T-helper 2 cell (primary cell): Measurements from ENCODE around the gene THSD4.

Source experiments
- DNase-seq, 5 experiments: peaks; one replicate each; pipeline versions ENCODE4 v3.0.0 to v3.0.0-alpha.2; 2012 to 2022

THSD4 gene

GRCh38 chr15:71333839-71334238, 218.6 kb downstream of the THSD4 start:
- DNase-seq: peak in 1 of 5 experiments; percentile 91

DNA sequence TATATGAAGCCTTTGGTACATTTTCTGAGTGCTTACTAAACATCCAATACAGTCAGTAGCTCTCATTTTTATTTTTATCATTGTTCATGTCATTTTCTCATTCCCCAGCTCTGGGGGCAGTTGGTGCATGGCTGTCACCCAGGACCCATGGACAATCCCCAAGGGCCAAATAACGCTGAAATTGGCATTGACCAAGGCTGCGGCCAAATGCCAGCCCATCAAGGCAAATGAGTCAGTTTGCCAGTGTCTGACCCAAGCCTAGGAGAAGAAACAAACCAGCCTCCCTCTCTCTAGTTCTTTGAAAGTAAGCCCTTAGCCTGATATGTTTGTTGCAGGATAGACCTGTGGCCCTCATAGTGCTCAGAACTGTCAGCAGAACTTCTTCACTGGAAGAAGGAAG, 219.2 kb downstream of the THSD4 start:
- DNase-seq: no peak

DNA sequence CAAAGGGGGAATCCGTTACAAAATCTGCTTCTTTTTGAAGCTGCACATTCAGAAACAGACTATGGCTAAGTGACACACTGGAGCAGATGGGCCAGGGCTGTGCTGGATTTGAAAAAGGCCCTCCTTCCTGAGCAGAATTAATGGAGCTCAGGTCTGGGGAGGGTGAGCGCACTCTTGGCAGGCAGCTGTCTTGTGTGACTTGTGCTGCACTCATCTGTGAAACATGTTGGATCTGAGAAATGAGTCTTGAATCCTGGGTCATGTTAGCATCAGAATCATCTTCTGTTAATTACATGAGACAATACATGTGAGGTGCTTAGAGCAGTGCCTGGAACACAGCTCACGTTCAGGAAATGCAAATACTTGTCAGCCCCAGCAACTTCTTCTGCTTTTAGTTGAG, 219.6 kb downstream of the THSD4 start:
- peak in 1 of 5 experiments; percentile 20 for DNase-seq

DNA sequence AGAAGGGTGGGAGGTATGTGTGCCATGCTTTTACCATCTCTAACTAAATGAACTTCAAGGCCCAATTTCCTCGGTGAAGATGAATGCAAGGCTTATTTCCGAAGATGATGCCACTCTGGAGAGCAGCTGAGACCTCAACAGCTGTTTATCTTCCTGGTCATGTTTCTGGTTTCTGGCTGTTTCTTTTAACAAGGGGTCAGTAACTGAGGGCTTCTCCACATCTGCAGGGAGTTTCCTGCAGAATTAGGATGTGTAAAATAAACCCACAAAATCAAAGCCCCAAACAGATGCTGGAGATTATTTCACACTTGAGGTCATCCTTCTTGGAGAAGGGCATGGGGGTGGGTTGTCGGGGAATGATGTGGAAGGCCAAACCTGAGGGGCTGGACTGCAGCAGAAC, 220.3 kb downstream of the THSD4 start:
- no peak for DNase-seq

DNA sequence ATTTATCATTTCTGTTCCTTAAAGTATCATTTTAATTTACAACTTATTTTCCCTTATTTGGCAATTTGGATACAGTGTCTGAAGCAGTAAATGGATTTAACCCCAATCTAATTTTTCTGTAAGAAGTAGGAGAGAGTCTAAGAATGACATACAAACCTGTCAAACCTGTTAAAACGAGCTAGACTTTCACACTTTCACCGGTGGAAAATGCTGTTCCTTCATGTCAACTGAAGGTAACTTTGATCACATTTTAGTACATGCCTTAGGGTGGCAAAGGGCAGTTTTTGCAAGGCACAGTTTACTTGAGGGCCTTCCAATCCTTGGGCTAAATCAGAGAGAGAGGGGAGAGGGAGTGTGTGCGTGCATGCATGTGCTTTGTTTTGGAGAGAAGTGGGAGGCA, 221.4 kb downstream of the THSD4 start:
- DNase-seq: no peak

DNA sequence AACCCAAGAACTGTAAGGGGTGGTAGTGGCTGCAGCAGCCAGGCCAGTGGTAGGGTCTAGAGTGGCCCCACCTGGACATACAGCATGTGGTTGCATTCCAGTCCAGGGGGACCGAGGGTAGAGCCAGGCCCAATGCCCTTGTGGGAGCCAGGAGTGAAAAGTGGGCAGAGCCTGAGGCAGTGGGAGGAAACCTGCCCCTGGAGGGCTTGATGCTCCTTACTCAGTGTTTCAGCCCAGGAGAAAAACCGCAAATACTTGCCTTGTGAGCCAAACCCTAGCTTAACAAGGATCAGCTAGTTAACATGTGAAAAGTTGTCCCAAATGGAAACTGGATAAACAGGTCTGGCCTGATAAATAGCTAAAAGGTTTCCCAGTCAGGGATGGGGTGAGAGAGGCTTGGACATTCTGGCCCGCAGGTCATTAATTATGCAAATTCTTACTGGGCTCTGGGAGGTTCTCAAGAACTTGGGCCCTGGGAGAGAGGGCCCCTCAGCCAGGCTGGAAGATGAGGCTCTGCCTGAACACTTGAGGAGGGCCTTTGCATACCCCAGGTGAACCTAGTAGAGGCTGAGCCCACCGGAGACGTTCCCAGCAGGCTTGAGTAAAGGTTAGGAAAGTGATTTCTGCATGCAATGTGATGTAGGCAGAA, 222.1 kb downstream of the THSD4 start:
- DNase-seq: no peak

DNA sequence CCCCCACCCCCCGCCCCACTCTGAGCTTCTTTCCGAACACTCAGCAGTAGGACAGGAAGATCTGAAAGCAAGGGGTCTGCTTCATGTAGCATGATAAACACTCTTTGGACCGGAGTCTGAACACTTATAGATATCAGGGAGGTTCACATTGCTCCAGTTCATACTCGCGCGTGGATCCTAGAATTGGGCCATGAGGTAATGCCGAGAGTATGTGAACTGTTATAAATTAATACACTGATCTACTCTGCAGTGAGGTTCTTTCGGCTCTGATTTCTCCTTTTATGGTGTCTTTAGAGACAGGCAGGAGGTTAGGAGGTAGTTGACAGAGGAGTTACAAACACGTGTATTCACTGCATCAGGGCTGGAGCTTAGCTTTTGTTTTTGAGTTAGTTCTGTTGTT, 223.0 kb downstream of the THSD4 start:
- no peak for DNase-seq

- no peak for DNase-seq
Observed at GRCh38 chr15:71338827-71339542, 223.7 kb downstream of the THSD4 start.

- no peak for DNase-seq
Observed at GRCh38 chr15:71341811-71342550, 226.7 kb downstream of the THSD4 start.

- DNase-seq: no peak
Observed at GRCh38 chr15:71342658-71343057, 227.4 kb downstream of the THSD4 start.

DNA sequence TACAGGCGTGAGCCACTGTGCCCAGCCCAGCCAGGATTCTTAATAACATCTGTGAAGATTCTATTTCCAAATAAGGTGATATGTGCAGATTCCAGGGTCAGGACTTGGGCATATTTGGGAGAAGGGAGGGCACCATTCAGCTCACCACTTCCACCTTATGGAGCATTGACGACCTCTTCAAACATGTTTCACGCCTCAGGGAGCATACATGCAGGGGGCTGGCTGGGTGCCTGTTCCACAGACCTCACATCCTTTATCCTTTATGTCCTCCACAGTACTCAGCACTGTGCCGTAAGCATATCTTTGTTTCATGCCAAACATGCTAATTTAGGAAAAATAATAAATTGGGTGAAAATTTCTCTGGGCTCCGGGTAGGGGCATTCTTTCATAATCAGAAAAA, 229.0 kb downstream of the THSD4 start:
- no peak for DNase-seq

- DNase-seq: no peak
Observed at GRCh38 chr15:71345186-71345585, 229.9 kb downstream of the THSD4 start.

- DNase-seq: no peak
Observed at GRCh38 chr15:71346464-71346863, 231.2 kb downstream of the THSD4 start.

DNA sequence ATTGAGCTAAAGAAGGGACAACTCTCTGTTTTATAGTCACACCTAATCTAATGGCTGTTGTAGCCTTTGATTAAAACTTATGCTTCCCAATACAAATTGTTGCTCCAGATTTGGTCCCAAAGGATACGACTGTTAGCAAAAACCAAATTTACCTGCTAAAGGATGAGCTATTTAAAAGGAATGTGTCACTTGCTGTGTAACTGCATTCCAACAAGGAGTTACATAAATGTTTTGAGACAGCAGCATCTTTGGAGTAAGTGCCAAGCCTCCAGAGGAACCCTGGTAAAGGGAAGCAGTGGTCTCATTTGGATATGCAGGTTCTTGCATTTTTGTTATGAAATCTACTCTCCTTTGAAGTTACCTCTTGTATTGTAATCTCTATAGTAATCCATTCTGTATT, 233.3 kb downstream of the THSD4 start:
- DNase-seq: no peak

DNA sequence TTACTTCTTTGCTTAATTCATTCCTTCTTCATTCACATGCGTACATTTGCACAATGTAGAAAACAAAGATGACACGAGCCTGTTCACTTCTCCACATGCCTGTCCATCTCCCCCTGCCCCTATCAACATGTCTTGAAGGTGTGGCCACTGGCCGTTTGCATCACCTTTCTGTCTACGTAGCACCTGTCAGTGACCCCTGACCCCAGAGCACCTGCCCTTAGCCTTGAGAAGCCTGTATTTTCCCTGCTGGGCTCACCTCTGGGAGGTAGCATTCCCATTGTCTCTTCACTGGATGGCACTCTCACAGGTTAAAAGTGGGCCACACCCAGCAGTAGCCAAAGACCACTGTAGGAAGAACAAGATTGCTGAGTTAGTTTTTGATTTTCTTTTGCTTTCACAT, 234.1 kb downstream of the THSD4 start:
- DNase-seq: no peak

GRCh38 chr15:71349736-71350526, 234.7 kb downstream of the THSD4 start:
- no peak for DNase-seq

GRCh38 chr15:71350622-71351378, 235.5 kb downstream of the THSD4 start:
- DNase-seq: no peak

- DNase-seq: no peak
Observed at GRCh38 chr15:71352125-71352524, 236.9 kb downstream of the THSD4 start.

DNA sequence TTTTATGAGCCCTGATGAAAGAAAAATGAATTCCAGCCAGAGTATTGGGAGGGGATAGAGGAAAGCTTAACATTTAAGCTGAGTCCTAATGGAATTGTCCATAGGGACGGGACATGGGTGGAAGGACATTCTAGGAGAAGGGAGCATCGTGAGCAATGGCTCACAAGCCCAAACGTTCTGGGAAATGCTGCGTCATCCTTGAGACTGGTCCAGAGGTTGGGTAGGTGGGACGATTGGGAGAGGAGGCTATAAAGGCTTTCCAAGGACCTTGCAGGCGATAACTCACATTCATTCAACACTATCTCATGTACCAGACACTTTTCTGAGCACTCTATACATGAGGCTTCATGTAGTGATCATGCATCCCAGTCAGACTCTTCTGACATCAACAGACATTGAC, 237.5 kb downstream of the THSD4 start:
- DNase-seq: no peak

- DNase-seq: no peak
Observed at GRCh38 chr15:71353171-71353570, 237.9 kb downstream of the THSD4 start.

GRCh38 chr15:71355268-71355667, 240.0 kb downstream of the THSD4 start:
- no peak for DNase-seq

GRCh38 chr15:71357321-71357732, 242.1 kb downstream of the THSD4 start:
- DNase-seq: no peak
